GM18508 (cell line): ENCODE results near the gene ADGRD1.
"Not testable (repeated sequence)": the region's sequence is repeated elsewhere in the genome, so short reads cannot be mapped to it uniquely, and the experiment has no call there.

Experiments
- ATAC-seq: cut with Tn5 transposase; IDR thresholded peaks from one replicate; pipeline ENCODE4 v1.9.1; 2021; ENCODE audit warnings: moderate number of reproducible peaks; ENCODE audit not compliant: insufficient read depth, unreplicated experiment

Gene ADGRD1

DNA sequence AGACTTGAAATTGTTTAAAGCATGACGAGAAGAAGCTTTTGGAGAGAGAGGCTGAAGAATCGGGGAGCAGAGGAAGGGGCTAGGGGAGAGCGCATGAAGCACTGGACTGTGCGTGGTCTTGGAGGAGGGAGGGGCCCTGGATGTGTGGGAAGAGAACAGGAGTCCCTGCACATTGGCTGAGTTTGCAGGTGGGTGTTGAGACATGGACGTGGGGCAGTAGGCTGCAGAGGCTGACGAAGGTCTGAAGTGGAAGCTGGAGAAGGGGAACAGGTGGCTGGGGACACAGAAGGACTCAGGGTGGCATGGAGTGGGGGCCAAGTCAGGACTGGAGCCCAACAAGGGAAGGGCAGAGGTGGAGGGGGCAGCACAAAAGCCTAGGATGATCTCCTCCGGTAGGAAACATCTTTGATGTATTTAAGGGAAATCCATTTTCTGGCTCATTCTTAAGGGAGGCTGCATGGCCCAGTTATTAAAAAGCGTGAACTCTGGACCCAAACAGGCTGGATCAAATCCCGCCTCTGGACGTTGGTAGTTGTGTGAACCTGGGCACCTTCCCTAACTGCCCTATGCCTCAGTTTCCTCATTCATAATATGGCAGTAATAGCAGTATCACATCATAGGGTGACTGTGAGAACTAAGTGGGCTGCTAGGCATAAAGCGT, 29.0 kb downstream of the ADGRD1 start:
- ATAC-seq, result no peak

GRCh38 chr12:130983328-130984017, 29.8 kb downstream of the ADGRD1 start:
- ATAC-seq, result no peak

- no peak for ATAC-seq
These were observed 30.7 kb downstream of the ADGRD1 start for GRCh38 chr12:130984183-130985058.

DNA sequence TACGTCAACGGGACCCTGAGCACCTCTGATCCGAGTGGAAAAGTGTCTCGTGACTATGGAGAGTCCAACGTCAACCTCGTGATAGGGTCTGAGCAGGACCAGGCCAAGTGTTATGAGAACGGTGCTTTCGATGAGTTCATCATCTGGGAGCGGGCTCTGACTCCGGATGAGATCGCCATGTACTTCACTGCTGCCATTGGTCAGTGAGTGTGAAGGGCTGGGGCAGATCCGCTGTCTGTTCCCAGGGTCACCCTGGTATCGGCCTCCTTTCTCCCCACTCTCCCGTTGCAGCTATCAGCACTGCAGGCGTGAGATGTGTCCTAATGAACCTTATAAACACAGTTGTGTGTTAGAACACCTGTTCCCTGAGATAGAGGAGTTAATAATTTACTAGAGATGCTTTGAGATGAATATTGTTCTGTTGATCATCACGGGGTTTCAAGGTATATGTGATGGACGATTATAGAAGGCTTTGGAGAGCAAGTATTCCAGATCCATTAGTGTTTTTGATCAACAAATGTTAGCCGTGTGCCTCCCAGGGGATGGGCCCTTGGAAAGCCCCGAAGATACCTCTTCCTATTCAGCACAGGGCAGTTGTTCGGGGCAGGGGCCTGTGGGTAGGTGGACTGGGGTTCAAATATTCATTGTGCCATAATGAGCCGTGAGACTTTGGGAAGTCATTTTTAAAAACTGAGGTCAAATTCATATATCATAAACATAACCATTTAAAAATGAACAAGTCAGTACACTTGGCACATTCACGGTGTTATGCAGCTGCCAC, 33.6 kb downstream of the ADGRD1 start:
- ATAC-seq, result no peak

GRCh38 chr12:130988261-130988660, 34.6 kb downstream of the ADGRD1 start:
- no peak for ATAC-seq

DNA sequence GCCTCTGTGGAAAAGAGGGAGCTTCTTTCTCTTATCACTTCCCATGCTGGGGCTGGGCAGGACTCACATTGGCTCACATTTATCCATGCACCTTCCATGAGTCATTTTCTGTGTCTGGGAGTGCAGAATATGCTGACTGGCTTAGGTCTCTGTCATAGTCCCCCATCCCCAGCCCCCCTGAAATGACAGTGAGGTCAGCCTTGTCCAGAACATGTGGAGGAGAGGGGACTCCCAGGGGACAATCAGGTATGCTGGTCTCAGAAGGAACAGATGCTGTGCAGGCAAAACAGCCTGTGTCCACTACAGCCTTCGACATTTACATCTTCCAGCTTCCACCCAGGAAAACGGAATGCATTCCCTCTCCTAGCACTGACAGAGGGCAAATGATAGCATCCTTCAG, 35.0 kb downstream of the ADGRD1 start:
- no peak for ATAC-seq

DNA sequence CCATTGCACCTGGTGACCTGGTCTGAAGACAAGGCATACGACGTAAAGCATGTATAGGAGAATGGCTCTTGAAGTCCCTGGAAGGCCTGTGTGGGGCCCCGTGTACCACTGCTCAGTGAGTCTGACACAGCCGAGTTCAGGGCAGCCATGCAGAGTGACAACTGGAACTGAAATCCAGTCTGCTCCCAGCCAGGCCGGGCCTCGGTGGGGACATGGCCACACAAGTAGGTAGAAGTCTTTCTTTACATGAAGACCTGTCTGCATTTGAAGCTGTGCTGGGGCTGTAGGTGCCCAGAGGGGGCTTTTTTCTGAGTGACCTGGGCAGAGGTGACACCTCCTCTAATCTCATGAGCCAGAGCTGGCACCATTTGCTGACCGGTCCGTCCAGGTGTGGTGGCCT, 35.7 kb downstream of the ADGRD1 start:
- no peak for ATAC-seq

GRCh38 chr12:130990034-130990433, 36.3 kb downstream of the ADGRD1 start:
- ATAC-seq, result no peak

- no peak for ATAC-seq
These were observed 38.7 kb downstream of the ADGRD1 start for GRCh38 chr12:130992448-130992847.

DNA sequence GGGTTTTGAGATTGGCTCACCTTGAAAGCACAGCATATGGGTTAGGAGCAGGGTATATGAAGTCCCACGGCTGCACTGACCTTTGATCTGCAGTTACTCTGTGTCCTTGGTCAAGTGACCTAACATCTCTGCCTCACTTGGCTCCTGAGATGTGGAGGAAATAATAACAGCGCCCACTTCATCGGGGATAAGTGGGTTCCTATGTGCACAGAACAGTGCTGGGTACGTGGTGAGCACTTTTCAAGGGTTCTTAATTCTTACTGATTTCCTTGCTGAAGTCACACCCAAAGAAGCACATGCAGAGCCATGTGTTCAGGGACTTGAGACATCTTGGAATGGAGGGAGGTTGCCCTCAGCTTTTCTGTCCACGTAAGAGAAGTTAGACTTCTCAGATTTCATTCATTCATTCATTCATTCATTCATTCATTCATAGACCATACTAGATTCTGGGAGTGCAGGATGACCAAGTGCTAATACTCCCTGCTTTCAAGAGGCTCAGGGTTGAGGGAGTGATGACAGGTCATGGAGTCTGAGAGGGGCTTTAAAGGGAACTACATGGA, 39.4 kb downstream of the ADGRD1 start:
- ATAC-seq, result no peak

DNA sequence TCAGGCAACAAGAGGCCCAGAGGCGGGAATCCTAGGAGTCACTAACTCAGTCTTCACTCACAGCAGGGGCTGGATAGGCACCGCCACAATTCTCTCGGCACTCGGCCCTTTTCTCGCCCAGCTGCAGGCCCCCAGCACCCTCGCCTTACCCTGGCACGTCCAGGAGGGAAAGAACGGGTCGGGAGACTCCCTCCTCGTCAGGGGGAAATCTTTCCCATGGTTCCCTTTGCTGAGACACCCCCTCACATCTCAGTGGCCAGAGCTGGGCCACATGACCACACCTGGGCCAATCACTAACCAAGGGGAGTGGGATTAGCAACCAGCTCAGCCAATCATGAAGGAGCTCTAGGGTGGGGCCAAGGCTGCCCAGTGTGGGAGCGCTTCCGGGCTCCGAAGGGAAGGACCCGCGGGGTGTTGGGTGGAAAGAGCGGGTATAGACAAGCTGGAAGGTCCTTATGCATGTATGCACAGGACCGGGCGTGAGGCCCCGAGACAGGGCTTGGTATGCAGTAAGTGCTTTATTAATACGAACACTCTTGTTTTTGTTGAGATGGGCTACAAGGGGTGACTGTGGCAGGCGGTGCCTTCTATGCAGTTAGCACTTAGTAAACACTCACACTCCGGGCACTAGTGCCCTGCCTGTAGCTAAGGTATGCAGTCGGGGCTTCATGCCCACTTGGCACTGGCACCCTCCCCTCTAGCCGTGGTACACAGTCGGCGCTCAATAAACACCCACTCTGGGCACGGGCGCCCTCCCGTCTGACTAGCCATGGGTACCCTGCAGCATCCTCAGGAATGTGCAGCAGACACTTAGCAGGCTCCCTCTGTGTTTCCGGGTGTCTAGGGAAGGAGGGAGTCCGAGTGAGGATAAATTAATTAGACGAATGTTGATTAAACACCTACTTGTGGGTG, 40.3 kb downstream of the ADGRD1 start:
- no peak for ATAC-seq

- ATAC-seq, result no peak
These were observed 41.2 kb downstream of the ADGRD1 start for GRCh38 chr12:130994821-130995375.

GRCh38 chr12:130995386-130995969, 41.8 kb downstream of the ADGRD1 start:
- not testable (repeated sequence) for ATAC-seq

- ATAC-seq, result no peak
These were observed 44.4 kb downstream of the ADGRD1 start for GRCh38 chr12:130998136-130998535.

GRCh38 chr12:131000000-131000486, 46.3 kb downstream of the ADGRD1 start:
- no peak for ATAC-seq

- no peak for ATAC-seq
These were observed 47.8 kb downstream of the ADGRD1 start for GRCh38 chr12:131001493-131001892.

DNA sequence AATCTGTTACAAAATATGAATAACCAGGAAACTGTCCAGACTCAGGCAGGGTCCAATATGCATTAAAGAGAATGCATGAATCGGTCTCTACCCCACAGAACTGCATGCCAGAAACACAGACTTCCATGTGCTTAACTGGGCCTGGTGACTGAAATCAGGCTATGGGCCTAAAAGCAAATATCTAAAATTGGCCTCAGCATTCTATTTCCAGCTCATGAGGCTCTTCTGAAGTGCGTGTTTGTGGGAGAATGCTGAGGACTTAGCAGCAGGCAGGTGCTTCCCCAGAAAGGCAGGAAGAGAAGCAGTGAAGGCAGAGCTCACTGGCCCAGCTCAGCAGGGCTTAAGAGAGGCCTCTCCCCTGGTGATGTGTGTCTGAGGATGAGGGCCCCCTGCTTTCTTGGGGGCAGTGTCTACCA, 48.5 kb downstream of the ADGRD1 start:
- no peak for ATAC-seq

DNA sequence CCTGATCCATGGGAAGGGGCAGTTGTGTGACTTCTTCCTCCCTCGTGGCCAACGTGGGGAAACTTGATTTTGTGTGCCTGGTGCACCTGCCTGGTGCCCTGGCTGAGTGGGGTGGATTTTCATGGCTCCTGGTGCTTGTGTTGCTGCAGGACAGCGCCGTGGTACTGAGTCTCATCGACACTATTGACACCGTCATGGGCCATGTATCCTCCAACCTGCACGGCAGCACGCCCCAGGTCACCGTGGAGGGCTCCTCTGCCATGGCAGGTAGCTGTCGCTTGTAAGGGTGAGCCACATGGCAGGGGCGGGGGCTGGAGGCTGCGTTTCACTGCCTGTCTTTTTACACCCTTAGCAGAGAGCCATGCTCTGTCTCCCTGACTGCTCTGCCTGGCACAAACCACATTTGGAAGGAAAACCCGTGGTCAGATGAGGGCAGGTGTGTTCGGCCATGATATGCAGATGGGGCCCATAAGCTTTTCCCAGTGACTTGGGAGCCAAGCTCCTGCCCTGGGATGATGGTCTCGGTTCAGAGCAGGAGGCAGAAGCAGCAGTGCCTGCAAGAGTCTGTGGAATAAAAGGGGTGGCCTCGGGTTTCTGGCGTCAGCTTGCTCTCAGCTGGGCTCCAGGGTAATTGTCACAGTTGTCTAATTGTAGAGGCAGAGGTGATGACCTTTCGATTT, 49.5 kb downstream of the ADGRD1 start:
- no peak for ATAC-seq
